ENCODE results near the gene ASF1A.

- TF ChIP-seq, protein P1, sequence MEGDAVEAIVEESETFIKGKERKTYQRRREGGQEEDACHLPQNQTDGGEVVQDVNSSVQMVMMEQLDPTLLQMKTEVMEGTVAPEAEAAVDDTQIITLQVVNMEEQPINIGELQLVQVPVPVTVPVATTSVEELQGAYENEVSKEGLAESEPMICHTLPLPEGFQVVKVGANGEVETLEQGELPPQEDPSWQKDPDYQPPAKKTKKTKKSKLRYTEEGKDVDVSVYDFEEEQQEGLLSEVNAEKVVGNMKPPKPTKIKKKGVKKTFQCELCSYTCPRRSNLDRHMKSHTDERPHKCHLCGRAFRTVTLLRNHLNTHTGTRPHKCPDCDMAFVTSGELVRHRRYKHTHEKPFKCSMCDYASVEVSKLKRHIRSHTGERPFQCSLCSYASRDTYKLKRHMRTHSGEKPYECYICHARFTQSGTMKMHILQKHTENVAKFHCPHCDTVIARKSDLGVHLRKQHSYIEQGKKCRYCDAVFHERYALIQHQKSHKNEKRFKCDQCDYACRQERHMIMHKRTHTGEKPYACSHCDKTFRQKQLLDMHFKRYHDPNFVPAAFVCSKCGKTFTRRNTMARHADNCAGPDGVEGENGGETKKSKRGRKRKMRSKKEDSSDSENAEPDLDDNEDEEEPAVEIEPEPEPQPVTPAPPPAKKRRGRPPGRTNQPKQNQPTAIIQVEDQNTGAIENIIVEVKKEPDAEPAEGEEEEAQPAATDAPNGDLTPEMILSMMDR (IDR thresholded peaks at IDR 0.05; ENCODE audit: low read depth, low read length, missing input control), result peak; percentile 10
- TF ChIP-seq GABPA (IDR thresholded peaks at IDR 0.05 in 1 of 2, conservative IDR thresholded peaks at IDR 0.05 in 1 of 2) (no peak), MAX (IDR thresholded peaks at IDR 0.05) (no peak), TAF1 (conservative IDR thresholded peaks at IDR 0.05) (no peak), EGR1 (IDR thresholded peaks at IDR 0.05; ENCODE audit: low read depth in 2 of 2) (no peak), RAD21 (IDR thresholded peaks at IDR 0.05) (no peak), SP1 (IDR thresholded peaks at IDR 0.05) (no peak)
Observed at GRCh38 chr6:118894425-118895260, 691 bp downstream of the ASF1A start.
